SJSA1 (cell line): ENCODE results near the gene VASH2. TPM values are rescaled to one million over a fixed set of nuclear protein-coding genes. Genes with fewer than 3 reads are reported as not detected.
"Not testable (repeated sequence)": the region's sequence is repeated elsewhere in the genome, so short reads cannot be mapped to it uniquely, and the experiment has no call there.

Experiments
- DNase-seq, 2 experiments: peaks; one replicate each; pipeline ENCODE4 v3.0.0-alpha.2; 2015 to 2020; ENCODE audit warnings: low spot score in 2 of 2, low read depth in 1 of 2
- H3K27ac ChIP-seq: fragments of 250-450 bp; sonication (Bioruptor Pico); 2 replicates; pipeline ENCODE4 v1.5.1; 2020; ENCODE audit warnings: mild to moderate bottlenecking, moderate library complexity
- H3K27me3 ChIP-seq: fragments of 250-450 bp; sonication (Bioruptor Pico); replicated peaks from 2 replicates; pipeline ENCODE4 v1.5.1; 2020; ENCODE audit warnings: mild to moderate bottlenecking, moderate library complexity
- H3K36me3 ChIP-seq: fragments of 250-450 bp; sonication (Bioruptor Pico); 2 replicates; pipeline ENCODE4 v1.5.1; 2020; ENCODE audit warnings: mild to moderate bottlenecking
- H3K4me1 ChIP-seq: fragments of 250-450 bp; sonication (Bioruptor Pico); replicated peaks from 2 replicates; pipeline ENCODE4 v1.6.1; 2021; ENCODE audit warnings: mild to moderate bottlenecking
- H3K4me3 ChIP-seq: fragments of 250-450 bp; sonication (Bioruptor Pico); 2 replicates; pipeline ENCODE4 v1.5.1; 2020; ENCODE audit warnings: mild to moderate bottlenecking
- H3K9me3 ChIP-seq: fragments of 250-450 bp; sonication (Bioruptor Pico); replicated peaks from 2 replicates; pipeline ENCODE4 v1.5.1; 2020; ENCODE audit warnings: mild to moderate bottlenecking
- total RNA-seq: library from RNA; depleted of rRNA; stranded (reverse); fragments of >200 nt; shearing (Covaris generic); gene quantifications from 2 replicates; pipeline ENCODE4 v1.2.3, GENCODE V29; 2014; rRNA removed

Gene VASH2
- total RNA-seq, 1 experiment from 2014 or later, result 2.7 TPM

DNA sequence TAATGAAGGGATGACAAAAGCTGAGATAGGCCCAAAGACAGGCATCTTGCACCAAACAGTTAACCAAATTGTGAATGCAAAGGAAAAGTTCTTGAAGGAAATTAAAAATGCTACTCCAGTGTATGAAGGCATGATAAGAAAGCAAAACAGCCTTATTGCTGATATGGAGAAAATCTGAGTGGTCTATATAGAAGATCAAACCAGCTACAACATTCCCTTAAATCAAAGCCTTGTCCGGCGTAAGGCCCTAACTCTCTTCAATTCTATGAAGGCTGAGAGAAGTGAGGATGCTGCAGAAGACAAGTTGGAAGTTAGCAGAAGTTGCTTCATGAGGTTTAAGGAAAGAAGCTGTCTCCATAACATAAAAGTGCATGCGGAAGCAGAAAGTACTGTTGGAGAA is 69.7 kb downstream of the VASH2 start:
- Histone ChIP-seq H3K4me1 (peaks cover 4% of the 10 kb centered on the region; the same call in 1 of the 2 replicates), H3K27ac (no peak overlapping the region), H3K9me3 (no peaks in the 10 kb centered on the region), H3K27me3 (0 out of 2 replicates have a peak, but pooled peaks cover 4% of the 10 kb centered on the region), H3K36me3 (no peaks in the 10 kb centered on the region; the same call in 1 of the 2 replicates), H3K4me3 (no peak overlapping the region)
- no peak for DNase-seq

- H3K4me1 ChIP-seq, DNase-seq, H3K36me3 ChIP-seq, H3K4me3 ChIP-seq, H3K27ac ChIP-seq, H3K27me3 ChIP-seq, H3K9me3 ChIP-seq: not testable (repeated sequence)
Measured at GRCh38 chr1:213027024-213027423, 76.7 kb downstream of the VASH2 start.

GRCh38 chr1:213032651-213033050 is 82.3 kb downstream of the VASH2 start:
- H3K4me1 ChIP-seq, result no peaks in the 10 kb centered on the region
- no peaks in the 10 kb centered on the region for H3K36me3 ChIP-seq
- H3K9me3 ChIP-seq, result no peaks in the 10 kb centered on the region
- H3K4me3 ChIP-seq, result no peak overlapping the region
- H3K27me3 ChIP-seq, result peaks cover 7% of the 10 kb centered on the region; the same call in 1 of the 2 replicates
- H3K27ac ChIP-seq, result no peak overlapping the region
- no peak for DNase-seq

DNA sequence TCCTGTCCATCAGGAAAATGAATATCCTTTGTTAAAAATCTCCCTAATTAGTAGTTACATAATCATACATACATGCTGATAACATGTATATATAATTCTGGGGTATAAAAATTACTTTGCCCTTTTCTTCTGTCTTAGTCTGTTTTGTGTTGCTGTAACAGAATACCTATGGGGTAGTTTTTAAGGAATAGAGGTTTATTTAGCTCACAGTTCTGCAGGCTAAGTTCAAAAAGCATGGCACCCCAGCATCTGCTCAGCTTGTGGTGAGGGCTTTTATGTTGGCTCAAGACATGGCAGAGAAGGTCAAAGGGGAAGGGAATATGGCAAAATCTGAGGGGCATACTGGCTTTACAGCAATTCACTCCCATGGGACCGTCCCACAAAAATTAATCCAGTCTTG is 84.4 kb downstream of the VASH2 start:
- peaks cover 4% of the 10 kb centered on the region for H3K27me3 ChIP-seq
- no peaks in the 10 kb centered on the region for H3K4me1 ChIP-seq
- H3K36me3 ChIP-seq, result no peaks in the 10 kb centered on the region
- H3K4me3 ChIP-seq, result no peak overlapping the region
- no peaks in the 10 kb centered on the region for H3K9me3 ChIP-seq
- no peak for DNase-seq
- no peak overlapping the region for H3K27ac ChIP-seq

DNA sequence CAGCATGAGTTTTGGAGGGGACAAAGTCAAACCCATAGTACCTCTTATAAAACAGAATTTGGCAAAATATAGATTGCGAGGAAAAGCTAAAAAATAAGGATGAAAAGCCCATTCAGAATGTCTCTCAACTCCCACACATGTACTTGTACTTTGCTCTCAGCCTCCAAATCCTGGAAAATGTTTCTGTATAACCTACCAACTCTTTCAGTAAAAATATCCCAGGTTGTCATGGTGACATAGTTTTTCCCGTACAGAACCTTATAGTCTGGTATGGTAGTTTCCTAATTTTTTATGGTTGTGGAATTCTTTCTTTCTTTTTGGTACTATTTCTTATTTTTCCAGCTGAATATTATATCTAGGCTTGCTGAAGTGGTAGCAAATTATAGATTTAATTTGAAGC is 85.2 kb downstream of the VASH2 start:
- no peaks in the 10 kb centered on the region for H3K36me3 ChIP-seq
- peaks cover 4% of the 10 kb centered on the region for H3K27me3 ChIP-seq
- H3K4me1 ChIP-seq, result no peaks in the 10 kb centered on the region
- H3K4me3 ChIP-seq, result no peak overlapping the region
- no peak for DNase-seq
- H3K9me3 ChIP-seq, result no peaks in the 10 kb centered on the region
- no peak overlapping the region for H3K27ac ChIP-seq

Other genes starting within 250 kb of the VASH2 start
- gene NSL1, start 158.8 kb upstream of the VASH2 start, total RNA-seq, result 47.9 and 83.3 TPM in 2 replicates
- 8.4 and 14.6 TPM in 2 replicates for gene TATDN3, start 158.6 kb upstream of the VASH2 start, total RNA-seq
- gene SPATA45, start 102.9 kb upstream of the VASH2 start, total RNA-seq, result not detected in 2 replicates
- gene FLVCR1, start 92.3 kb upstream of the VASH2 start, total RNA-seq, result 9.6 and 18.8 TPM in 2 replicates
- gene ANGEL2, start 65.3 kb downstream of the VASH2 start, total RNA-seq, result 25.8 and 42.3 TPM in 2 replicates
- 19.2 and 31.8 TPM in 2 replicates for gene RPS6KC1, start 100.7 kb downstream of the VASH2 start, total RNA-seq